ENCODE data around the gene WDR37. TPM values are rescaled to one million over a fixed set of nuclear protein-coding genes. Genes with fewer than 3 reads are reported as not detected.

The WDR37 gene
- total and polyA plus RNA-seq, 9 of the 15 experiments (the other 6 are each of a cell fraction or from before 2014, with no cell fraction given) = 2.3 to 11.6 (median 6.7) TPM

- TF ChIP-seq HDAC2 (IDR thresholded peaks at IDR 0.05) = no peak
- no peak for TF ChIP-seq STAT5B (CRISPR knock-in tag; IDR thresholded peaks at IDR 0.05)
Measured at GRCh38 chr10:1114315-1114714, 58.1 kb downstream of the WDR37 start (continued).

- Histone ChIP-seq H4K20me1 (replicated peaks; ENCODE audit: control insufficient read depth, insufficient read depth, low read length) (0 out of 2 replicates have a peak, but pooled peaks cover 3% of the 10 kb centered on the region), H3K4me1 (replicated peaks in 1 of 2; ENCODE audit: control insufficient read depth in 2 of 2, insufficient read depth in 2 of 2, low read length in 2 of 2) (peaks cover under 1 to 6% of the 10 kb centered on the region in 2 experiments; a peak in 1 of 5 replicates), H3K27me3 (ENCODE audit: control insufficient read depth in 2 of 2, insufficient read depth in 2 of 2, low read length in 2 of 2) (no peaks in the 10 kb centered on the region), H3K36me3 (ENCODE audit: control insufficient read depth, insufficient read depth, low read length) (peaks cover 59% of the 10 kb centered on the region; the same call in 2 of the 3 replicates), H2AFZ (ENCODE audit: low read depth, low read length) (no peak overlapping the region), H3K27ac (ENCODE audit: extremely low read depth, low read depth, low read length) (no peak overlapping the region), H3K4me3 (no peak overlapping the region), H3K79me2 (ENCODE audit: control insufficient read depth, insufficient read depth, low read length) (no peaks in the 10 kb centered on the region), H3K9me3 (replicated peaks; ENCODE audit: control insufficient read depth, insufficient read depth, low read depth, low read length) (no peaks in the 10 kb centered on the region), H3K9me1 (ENCODE audit: control insufficient read depth, insufficient read depth, low read length) (no peaks in the 10 kb centered on the region), H3K9ac (ENCODE audit: insufficient read depth in 1 of 2, low read depth in 2 of 2, low read length in 2 of 2) (no peak overlapping the region), H3K4me2 (ENCODE audit: insufficient read depth, low read length) (no peak overlapping the region)
- ChIA-PET CTCF (ENCODE audit: low intra/inter-chr PET ratio) (no interaction called here), POLR2A (no interaction called here)
- 70% methylated on average over 11 of the region's 12 CpGs for WGBS (ENCODE audit: insufficient coverage, low coverage, missing lambda C conversion rate)
- BruUV-seq (replicated peaks) = no TSS peak
- ATAC-seq (no peak), FAIRE-seq (no peak), DNase-seq (ENCODE audit: extremely low read depth in 1 of 4, low spot score in 3 of 4) (no peak)
- in situ Hi-C loops (cut with MboI) = no loop called here
- intact Hi-C loops (cut with micrococcal nuclease) = loop anchor here (5.0 kb wide), 1 partner anchor 252 kb away; no protein-coding TSS in a partner anchor
- TF ChIP-seq THRB (CRISPR knock-in tag; conservative IDR thresholded peaks at IDR 0.05) (no peak), HNRNPK (IDR thresholded peaks at IDR 0.05; ENCODE audit: low read depth, low read length, poor library complexity, severe bottlenecking) (no peak), ZNF347 (CRISPR knock-in tag; IDR thresholded peaks at IDR 0.05; ENCODE audit: low read depth) (no peak), ZNF445 (CRISPR knock-in tag; IDR thresholded peaks at IDR 0.05; ENCODE audit: low read depth) (no peak), C11orf30 (IDR thresholded peaks at IDR 0.05; ENCODE audit: low read depth) (no peak)
Measured at GRCh38 chr10:1114719-1115606, 58.8 kb downstream of the WDR37 start.

All from K562 (cell line).